H1 (cell line): ENCODE results near the gene PIEZO1. TPM values are rescaled to one million over a fixed set of nuclear protein-coding genes. Genes with fewer than 3 reads are reported as not detected.

Experiments
- CTCF ChIA-PET: fragments of 300-600 bp; sonication (Branson Sonifier 250); formaldehyde crosslinking; loops from one replicate; lab custom pipeline; 2021; ENCODE audit not compliant: partially characterized antibody; lab: Charles Lee
- POLR2A ChIA-PET: fragments of 300-600 bp; sonication (Branson Sonifier 250); formaldehyde crosslinking; loops from one replicate; lab custom pipeline; 2021; ENCODE audit warnings: inconsistent platforms; ENCODE audit not compliant: partially characterized antibody; lab: Charles Lee
- DNase-seq, 2 experiments: peaks; one replicate each; pipeline versions ENCODE4 v3.0.0 to v3.0.0-alpha.2; 2010 to 2022; ENCODE audit warnings: low spot score in 2 of 2, low read depth in 1 of 2, mixed read lengths in 1 of 2
- FAIRE-seq: peaks from 2 replicates; lab custom pipeline; 2011; peaks lifted over from hg19 to GRCh38; lab: Jason Lieb, UNC
- H2AFZ ChIP-seq: 2 replicates; pipeline ENCODE4 v1.8.1; 2012; ENCODE audit warnings: low read length, inconsistent platforms
- H2AK5ac ChIP-seq: 2 replicates; pipeline ENCODE4 v1.6.1; 2013; ENCODE audit warnings: low read depth, low read length
- H2BK120ac ChIP-seq: replicated peaks from 2 replicates; pipeline ENCODE3; 2013; ENCODE audit warnings: low read depth, low read length, inconsistent platforms
- H2BK12ac ChIP-seq: 2 replicates; pipeline ENCODE4 v1.6.1; 2013; ENCODE audit warnings: low read depth, low read length
- H2BK15ac ChIP-seq: 2 replicates; pipeline ENCODE4 v1.6.1; 2013; ENCODE audit warnings: low read length
- H2BK20ac ChIP-seq: 2 replicates; pipeline ENCODE4 v1.6.1; 2013; ENCODE audit warnings: low read length
- H2BK5ac ChIP-seq: 2 replicates; pipeline ENCODE4 v1.6.1; 2013; ENCODE audit warnings: low read depth, low read length
- H3K14ac ChIP-seq: 2 replicates; pipeline ENCODE4 v1.6.1; 2013; ENCODE audit warnings: inconsistent platforms; ENCODE audit not compliant: insufficient read length
- H3K18ac ChIP-seq: 2 replicates; pipeline ENCODE4 v1.6.1; 2013; ENCODE audit warnings: low read length; ENCODE audit errors: extremely low read depth
- H3K23ac ChIP-seq: 2 replicates; pipeline ENCODE4 v1.6.1; 2013; ENCODE audit warnings: inconsistent platforms; ENCODE audit not compliant: insufficient read length
- H3K23me2 ChIP-seq: 2 replicates; pipeline ENCODE4 v1.6.1; 2013; ENCODE audit warnings: low read depth, low read length
- H3K27ac ChIP-seq: 2 replicates; pipeline ENCODE4 v1.6.1; 2011; ENCODE audit warnings: low read depth, low read length, inconsistent platforms
- H3K27me3 ChIP-seq, 4 experiments: replicated peaks in 1 of 4; 1 replicate in 1 of 4; 2 replicates in 3 of 4; pipeline versions ENCODE4 v1.6.1 to v1.8.1; 2011 to 2013; ENCODE audit warnings: low read length in 3 of 4, mild to moderate bottlenecking in 3 of 4, inconsistent platforms in 2 of 4, mixed read lengths in 2 of 4, moderate library complexity in 1 of 4; ENCODE audit not compliant: control insufficient read depth in 3 of 4, insufficient read depth in 3 of 4; ENCODE audit errors: extremely low read depth in 1 of 4
- H3K36me3 ChIP-seq, 4 experiments: 2 replicates each; pipeline versions ENCODE4 v1.6.1 to v1.8.1; 2011 to 2013; ENCODE audit warnings: mild to moderate bottlenecking in 4 of 4, low read length in 3 of 4, moderate library complexity in 2 of 4, control low read depth in 1 of 4, inconsistent platforms in 1 of 4; ENCODE audit not compliant: insufficient read depth in 4 of 4, control insufficient read depth in 2 of 4
- H3K4ac ChIP-seq: replicated peaks from 2 replicates; pipeline ENCODE3; 2013; ENCODE audit warnings: low read length, low read depth, mixed read lengths, inconsistent platforms; ENCODE audit not compliant: insufficient read length
- H3K4me1 ChIP-seq, 4 experiments: replicated peaks in 1 of 4; 1 replicate in 1 of 4; 2 replicates in 3 of 4; pipeline versions ENCODE4 v1.6.1 to v1.8.1; 2011 to 2013; ENCODE audit warnings: low read length in 3 of 4, inconsistent platforms in 2 of 4, mixed read lengths in 1 of 4; ENCODE audit not compliant: insufficient read depth in 4 of 4, control insufficient read depth in 3 of 4
- H3K4me2 ChIP-seq, 2 experiments: 2 replicates each; pipeline versions ENCODE4 v1.6.1 to v1.8.1; 2011 to 2013; ENCODE audit warnings: low read depth in 2 of 2, low read length in 2 of 2, control low read depth in 1 of 2, inconsistent platforms in 1 of 2, mild to moderate bottlenecking in 1 of 2; ENCODE audit not compliant: insufficient read depth in 1 of 2
- H3K4me3 ChIP-seq, 4 experiments: fragments of 200-600, 300-600 bp in 1 of 4; sonication (generic), shearing (Covaris generic), sonication (Bioruptor Twin) in 1 of 4; 2 replicates each; pipeline versions ENCODE4 v1.5.1 to v1.8.1; 2011 to 2016; ENCODE audit warnings: low read length in 4 of 4, low read depth in 3 of 4, control low read depth in 2 of 4, inconsistent platforms in 2 of 4, mild to moderate bottlenecking in 2 of 4, mixed read lengths in 1 of 4, moderate library complexity in 1 of 4; ENCODE audit not compliant: insufficient read depth in 2 of 4; ENCODE audit errors: extremely low read depth in 1 of 4
- H3K56ac ChIP-seq: replicated peaks from 2 replicates; pipeline ENCODE3; 2013; ENCODE audit warnings: low read depth, mild to moderate bottlenecking, mixed read lengths, low read length, inconsistent platforms; ENCODE audit not compliant: insufficient read length
- H3K79me1 ChIP-seq: 2 replicates; pipeline ENCODE4 v1.6.1; 2013; ENCODE audit warnings: low read depth, low read length, control low read depth
- H3K79me2 ChIP-seq, 2 experiments: 2 replicates each; pipeline versions ENCODE4 v1.6.1 to v1.8.1; 2012 to 2013; ENCODE audit warnings: low read length in 2 of 2, mild to moderate bottlenecking in 2 of 2, inconsistent platforms in 1 of 2; ENCODE audit not compliant: insufficient read depth in 2 of 2, control insufficient read depth in 1 of 2
- H3K9ac ChIP-seq, 4 experiments: replicated peaks in 1 of 4; 1 replicate in 1 of 4; 2 replicates in 3 of 4; pipeline versions ENCODE4 v1.6.1 to v1.8.1; 2011 to 2013; ENCODE audit warnings: low read depth in 3 of 4, low read length in 3 of 4, control low read depth in 2 of 4, mild to moderate bottlenecking in 2 of 4, moderate library complexity in 2 of 4, inconsistent platforms in 1 of 4; ENCODE audit errors: extremely low read depth in 1 of 4
- H3K9me3 ChIP-seq, 2 experiments: 2 replicates each; pipeline versions ENCODE4 v1.6.1 to v1.8.1; 2012 to 2013; ENCODE audit warnings: mild to moderate bottlenecking in 2 of 2, moderate library complexity in 2 of 2, control low read depth in 1 of 2, inconsistent platforms in 1 of 2, low read depth in 1 of 2, low read length in 1 of 2, mixed read lengths in 1 of 2; ENCODE audit not compliant: insufficient read depth in 2 of 2
- H4K20me1 ChIP-seq, 2 experiments: replicated peaks in 1 of 2; 2 replicates each; pipeline versions ENCODE3 to v1.8.1; 2011 to 2013; ENCODE audit warnings: inconsistent platforms in 2 of 2, low read length in 2 of 2, mild to moderate bottlenecking in 1 of 2; ENCODE audit not compliant: insufficient read depth in 2 of 2, control insufficient read depth in 1 of 2
- H4K5ac ChIP-seq: 2 replicates; pipeline ENCODE4 v1.6.1; 2013; ENCODE audit warnings: low read length, low read depth, mixed read lengths, inconsistent platforms; ENCODE audit not compliant: insufficient read length
- H4K8ac ChIP-seq: 2 replicates; pipeline ENCODE4 v1.8.0; 2013; ENCODE audit warnings: mild to moderate bottlenecking, moderate library complexity, low read length, inconsistent platforms; ENCODE audit not compliant: insufficient read depth; ENCODE audit errors: extremely low read depth
- H4K91ac ChIP-seq: replicated peaks from 2 replicates; pipeline ENCODE3; 2013; ENCODE audit warnings: low read length, mixed read lengths, inconsistent platforms; ENCODE audit not compliant: insufficient read length
- CBX5 ChIP-seq: fragments of 300-800, 300-1000 bp; sonication (generic); IDR thresholded peaks from 2 replicates; pipeline ENCODE4 v1.7.1; 2016; ENCODE audit warnings: antibody characterized with exemption, low read length, low read depth
- POLR2A ChIP-seq, 2 experiments: IDR thresholded peaks; 1 replicate in 1 of 2; 2 replicates in 1 of 2; pipeline ENCODE4 v1.6.1; 2011; ENCODE audit warnings: low read depth in 2 of 2, low read length in 2 of 2, mild to moderate bottlenecking in 2 of 2; ENCODE audit errors: control extremely low read depth in 1 of 2
- SIN3A ChIP-seq, 2 experiments: IDR thresholded peaks in 1 of 2; conservative IDR thresholded peaks in 1 of 2; 2 replicates each; pipeline ENCODE4 v1.6.1; 2011 to 2012; ENCODE audit warnings: low read length in 2 of 2, improper control_type of control experiment in 1 of 2, low read depth in 1 of 2, mild to moderate bottlenecking in 1 of 2
- SP2 ChIP-seq: IDR thresholded peaks from 2 replicates; pipeline ENCODE4 v1.6.1; 2012; ENCODE audit warnings: mild to moderate bottlenecking, low read length, inconsistent platforms
- YY1 ChIP-seq: IDR thresholded peaks from 2 replicates; pipeline ENCODE4 v1.6.1; 2011; ENCODE audit warnings: low read depth, mild to moderate bottlenecking, low read length
- WGBS, 2 experiments: shearing (Covaris generic) in 1 of 2; methylation state at CpG; one replicate each; pipeline versions ENCODE4 v1.1.6 to v1.1.7; 2013 to 2015; ENCODE audit warnings: low lambda C conversion rate in 2 of 2, mixed read lengths in 2 of 2, inconsistent platforms in 1 of 2, low coverage in 1 of 2, missing lambda C conversion rate in 1 of 2; ENCODE audit not compliant: insufficient replicate concordance in 2 of 2, insufficient coverage in 1 of 2, insufficient read length in 1 of 2; ENCODE audit errors: extremely low coverage in 1 of 2, missing lambda C conversion rate in 1 of 2; 5-methylcytosine and 5-hydroxymethylcytosine counted together
- polyA plus RNA-seq, 7 experiments: library from polyadenylated mRNA; depleted of rRNA in 3 of 7; stranded (reverse) in 5 of 7; unstranded in 2 of 7; fragments of >200 nt in 5 of 7; fragments of 200-250 nt in 2 of 7; gene quantifications; 1 replicate in 5 of 7; 2 replicates in 1 of 7; 4 replicates in 1 of 7; pipeline versions ENCODE4 v1.2.1 to v1.2.3, GENCODE V29; 2011 to 2013; ENCODE audit warnings: missing spikeins in 2 of 7, mixed read lengths in 2 of 7
- total RNA-seq: library from RNA; stranded (reverse); fragmentation: NEBNext Ultra II Directional; extraction: Animal tissue kit (Norgen Biotek cat#: 25700); gene quantifications from 2 replicates; pipeline ENCODE4 v1.2.1, GENCODE V29; 2021

Gene PIEZO1
- total and polyA plus RNA-seq, 2 of the 8 experiments (the other 6 are each of a cell fraction or from before 2014, with no cell fraction given) = 42.3 to 67.5 TPM

GRCh38 chr16:88695753-88696152, 89.3 kb downstream of the PIEZO1 start:
- ChIA-PET CTCF (interaction anchor here (0.6 to 6.5 kb wide), 6 partner anchors 9 to 130 kb away, joined by 3 to 37 read pairs (median 5); no protein-coding TSS in a partner anchor), POLR2A (no interaction called here)
- Histone ChIP-seq H3K23me2 (no peaks in the 10 kb centered on the region), H3K4me2 (no peak overlapping the region), H2AFZ (no peak overlapping the region), H3K14ac (no peak overlapping the region), H3K27me3 (no peaks in the 10 kb centered on the region), H3K27ac (no peak overlapping the region), H3K9ac (no peak overlapping the region), H3K18ac (no peak overlapping the region), H2BK12ac (no peak overlapping the region), H3K4me3 (no peak overlapping the region), H2BK20ac (no peak overlapping the region), H4K20me1 (peaks cover 0 to 3% of the 10 kb centered on the region in 2 experiments), H4K8ac (no peak overlapping the region), H3K79me1 (0 out of 2 replicates have a peak, but pooled peaks cover 2% of the 10 kb centered on the region), H3K56ac (no peak overlapping the region), H3K79me2 (no peaks in the 10 kb centered on the region), H3K23ac (no peak overlapping the region), H4K5ac (no peak overlapping the region), H3K9me3 (no peaks in the 10 kb centered on the region), H3K4ac (no peak overlapping the region), H2BK5ac (no peak overlapping the region), H2BK15ac (no peak overlapping the region), H3K36me3 (peaks cover 0 to 15% (median 4%) of the 10 kb centered on the region in 4 experiments; a peak in 4 of 8 replicates), H2AK5ac (no peak overlapping the region), H4K91ac (no peak overlapping the region), H3K4me1 (no peaks in the 10 kb centered on the region), H2BK120ac (no peak overlapping the region)
- DNase-seq (no peak), FAIRE-seq (no peak)
- no peak for TF ChIP-seq POLR2A (IDR thresholded peaks at IDR 0.05; ENCODE audit: control extremely low read depth in 1 of 2, low read depth in 2 of 2, low read length in 2 of 2)
- TF ChIP-seq SP2 = no peak
- no peak for TF ChIP-seq SIN3A (conservative IDR thresholded peaks at IDR 0.05 in 1 of 2, IDR thresholded peaks at IDR 0.05 in 1 of 2; ENCODE audit: low read depth in 1 of 2, low read length in 2 of 2)
- TF ChIP-seq CBX5 = no peak
- no peak for TF ChIP-seq YY1
- WGBS, 2 experiments = 93% methylated on average over 7 of the region's 7 CpGs; no CpG with 5 or more reads in 1 of the 2 experiments
